ENCODE measurements around the gene EVI5. TPM values are rescaled to one million over a fixed set of nuclear protein-coding genes. Genes with fewer than 3 reads are reported as not detected.

Gene EVI5
- total RNA-seq, 1 donor from 2014 or later = 9.6 TPM

DNA sequence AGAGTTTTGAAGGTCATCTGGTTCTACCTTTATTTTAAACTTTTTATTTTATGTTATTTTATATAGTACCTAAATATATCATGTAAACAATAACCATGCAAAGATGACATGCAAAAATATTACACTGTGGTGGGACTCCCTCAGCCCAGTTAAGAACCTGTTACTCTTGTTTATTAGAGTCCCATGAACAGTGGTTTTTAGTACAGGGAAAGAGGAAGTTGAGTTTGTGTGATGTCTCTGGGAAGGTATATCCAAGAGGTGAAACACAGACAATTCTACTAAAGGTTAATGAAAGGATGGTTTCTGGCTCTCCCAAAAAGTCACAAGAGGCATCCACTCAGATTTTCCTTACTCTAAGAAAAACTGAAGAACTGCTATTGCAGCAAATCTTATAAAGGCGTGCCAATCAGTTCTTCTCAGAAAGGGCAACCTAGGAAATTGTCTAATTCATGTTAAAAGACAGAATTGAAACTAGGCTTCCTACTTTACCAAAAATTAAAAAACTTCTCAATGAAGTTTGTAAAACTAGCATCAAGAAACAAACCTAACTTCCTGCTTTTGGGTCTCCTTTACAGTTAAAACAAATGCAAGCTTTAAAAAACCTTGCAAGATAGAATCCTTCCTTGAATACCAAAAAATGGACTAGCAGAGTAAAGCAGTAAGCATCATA lies 318.1 kb downstream of the EVI5 start:
- TF ChIP-seq, protein P1, sequence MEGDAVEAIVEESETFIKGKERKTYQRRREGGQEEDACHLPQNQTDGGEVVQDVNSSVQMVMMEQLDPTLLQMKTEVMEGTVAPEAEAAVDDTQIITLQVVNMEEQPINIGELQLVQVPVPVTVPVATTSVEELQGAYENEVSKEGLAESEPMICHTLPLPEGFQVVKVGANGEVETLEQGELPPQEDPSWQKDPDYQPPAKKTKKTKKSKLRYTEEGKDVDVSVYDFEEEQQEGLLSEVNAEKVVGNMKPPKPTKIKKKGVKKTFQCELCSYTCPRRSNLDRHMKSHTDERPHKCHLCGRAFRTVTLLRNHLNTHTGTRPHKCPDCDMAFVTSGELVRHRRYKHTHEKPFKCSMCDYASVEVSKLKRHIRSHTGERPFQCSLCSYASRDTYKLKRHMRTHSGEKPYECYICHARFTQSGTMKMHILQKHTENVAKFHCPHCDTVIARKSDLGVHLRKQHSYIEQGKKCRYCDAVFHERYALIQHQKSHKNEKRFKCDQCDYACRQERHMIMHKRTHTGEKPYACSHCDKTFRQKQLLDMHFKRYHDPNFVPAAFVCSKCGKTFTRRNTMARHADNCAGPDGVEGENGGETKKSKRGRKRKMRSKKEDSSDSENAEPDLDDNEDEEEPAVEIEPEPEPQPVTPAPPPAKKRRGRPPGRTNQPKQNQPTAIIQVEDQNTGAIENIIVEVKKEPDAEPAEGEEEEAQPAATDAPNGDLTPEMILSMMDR (conservative IDR thresholded peaks at IDR 0.05; ENCODE audit: low read depth, low read length) = no peak
- no peak overlapping the region for H3K4me3 ChIP-seq (ENCODE audit: low read depth, low read length)
- DNase-seq (ENCODE audit: low read depth) = no peak

- H3K4me3 ChIP-seq (ENCODE audit: low read depth, low read length) = no peak overlapping the region
- no peak for DNase-seq (ENCODE audit: low read depth)
- TF ChIP-seq, protein P1 (conservative IDR thresholded peaks at IDR 0.05; ENCODE audit: low read depth, low read length) = no peak
Observed at GRCh38 chr1:92465256-92465647, 319.7 kb downstream of the EVI5 start.

DNA sequence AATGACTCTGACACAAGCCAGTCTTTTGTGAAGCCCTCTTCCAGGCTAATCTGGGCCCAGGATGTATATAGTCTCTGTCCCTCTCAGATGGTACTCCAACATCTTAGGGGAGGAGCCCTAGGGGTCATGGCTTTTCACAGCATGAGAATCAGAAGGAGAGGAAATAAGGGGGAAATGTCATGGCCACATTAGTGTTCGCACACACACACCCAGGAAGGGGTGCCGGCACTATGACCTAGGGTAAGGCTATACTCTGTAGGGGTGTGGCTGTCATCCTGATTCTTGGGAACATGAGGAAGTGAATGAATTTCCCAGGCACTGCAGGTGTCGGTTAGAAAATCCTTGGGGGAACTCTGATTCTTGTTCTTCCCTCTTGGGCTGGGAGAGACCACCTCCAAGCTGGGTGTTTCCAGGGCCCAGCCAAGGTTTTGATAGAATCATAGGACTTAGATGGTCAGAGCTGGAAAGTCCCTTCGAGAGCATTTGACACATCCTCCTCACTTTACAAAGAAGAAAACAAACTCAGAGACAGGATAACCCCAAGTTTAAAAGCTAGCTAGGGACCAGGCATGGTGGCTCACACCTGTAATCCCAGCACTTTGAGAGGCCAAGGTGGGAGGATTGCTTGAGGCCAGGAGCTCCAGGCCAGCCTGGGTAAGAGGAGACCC lies 320.2 kb downstream of the EVI5 start:
- TF ChIP-seq, protein P1 (conservative IDR thresholded peaks at IDR 0.05; ENCODE audit: low read depth, low read length) = no peak
- DNase-seq (ENCODE audit: low read depth) = no peak
- H3K4me3 ChIP-seq (ENCODE audit: low read depth, low read length) = no peak overlapping the region

GRCh38 chr1:92461364-92462097 lies 323.4 kb downstream of the EVI5 start:
- no peak overlapping the region for H3K4me3 ChIP-seq (ENCODE audit: low read depth, low read length)
- DNase-seq (ENCODE audit: low read depth) = no peak
- TF ChIP-seq, protein P1 (conservative IDR thresholded peaks at IDR 0.05; ENCODE audit: low read depth, low read length) = no peak

DNA sequence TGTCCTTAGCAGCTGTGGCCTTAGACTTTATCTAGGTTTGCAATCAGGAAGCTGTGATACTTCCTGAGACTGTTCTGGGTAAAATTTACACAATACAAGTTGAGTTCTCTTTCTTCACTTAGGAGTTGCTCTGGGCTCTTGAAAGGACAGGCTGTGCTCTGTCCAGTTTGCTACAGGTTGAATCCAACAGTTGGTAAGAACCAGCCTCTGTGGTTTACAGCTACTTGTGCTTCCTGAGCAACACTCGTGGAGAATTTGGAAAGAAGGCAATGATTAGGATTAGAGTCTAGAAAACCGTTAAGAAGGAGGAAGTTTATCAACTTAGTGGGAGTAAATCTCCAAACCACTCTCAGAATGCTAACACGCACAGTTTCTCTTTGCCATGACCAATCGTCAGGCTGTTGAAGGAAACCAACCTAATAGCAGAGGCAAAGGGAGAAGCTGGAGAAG lies 325.0 kb downstream of the EVI5 start:
- no peak for DNase-seq (ENCODE audit: low read depth)

More for the DNA sequence above, 325.0 kb downstream of the EVI5 start:
- H3K4me3 ChIP-seq (ENCODE audit: low read depth, low read length) = no peak overlapping the region
- TF ChIP-seq, protein P1 (conservative IDR thresholded peaks at IDR 0.05; ENCODE audit: low read depth, low read length) = no peak

Other genes with a start within 250 kb of the EVI5 start
- 1,372 and 1,899 TPM in 2 replicates for gene RPL5, start 46.9 kb upstream of the EVI5 start, total RNA-seq
- gene DIPK1A, start 176.4 kb upstream of the EVI5 start, total RNA-seq = 1.8 and 3.1 TPM in 2 replicates